OCI-LY3 (cell line): ENCODE data around the gene ARHGEF10L.

Experiments used
- CTCF ChIP-seq: fragments of 200-600, 300-600 bp; sonication (generic); IDR thresholded peaks from 2 replicates; pipeline ENCODE4 v1.5.1; 2014; ENCODE audit warnings: antibody characterized with exemption, low read length, low read depth
- EZH2phosphoT487 ChIP-seq: fragments of 200-600 bp; shearing (Covaris generic); IDR thresholded peaks from 2 replicates; pipeline ENCODE4 v1.6.1; 2018; ENCODE audit warnings: antibody characterized with exemption, mixed run types, low read depth

- TF ChIP-seq CTCF (no peak), EZH2phosphoT487 (no peak)
Observed at GRCh38 chr1:17544776-17545350, 5.4 kb downstream of the ARHGEF10L start.
